Measurements from ENCODE around the gene EEF2K. TPM values are rescaled to one million over a fixed set of nuclear protein-coding genes. Genes with fewer than 3 reads are reported as not detected.

The EEF2K gene
- total and polyA plus RNA-seq, 2 of the 13 experiments (the other 11 are each of a cell fraction or from before 2014, with no cell fraction given), result 22.0 to 23.8 TPM

DNA sequence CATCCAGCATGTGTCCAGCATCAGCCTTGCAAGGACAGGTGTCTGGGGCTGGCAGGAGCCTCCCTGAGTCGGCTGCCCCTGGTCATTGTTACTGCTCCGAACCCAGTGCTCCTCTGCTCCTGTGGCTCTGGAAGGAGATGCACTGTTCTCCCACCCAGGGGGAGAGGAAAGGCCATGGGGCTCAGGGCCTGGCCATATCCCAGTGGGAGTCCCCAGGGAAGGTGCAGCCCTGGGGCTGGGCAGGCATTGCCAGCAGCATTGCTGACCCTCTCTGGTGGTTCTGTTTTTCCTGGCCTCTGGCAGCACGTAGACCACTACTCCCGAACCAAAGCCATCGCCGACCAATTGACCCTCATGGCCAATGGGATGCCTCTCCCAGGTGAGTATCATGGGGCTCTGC lies 34.1 kb upstream of the EEF2K start:
- H3K9me3 ChIP-seq (ENCODE audit: low read length), result no peaks in the 10 kb centered on the region
- intact Hi-C loops (cut with micrococcal nuclease; ENCODE audit: unreplicated experiment), result no loop called here
- WGBS (ENCODE audit: low lambda C conversion rate), result 79% methylated on average over 5 of the region's 6 CpGs
- BruUV-seq (replicated peaks), result no TSS peak
- no peak overlapping the region for H3K9ac ChIP-seq (ENCODE audit: insufficient read depth, low read depth, low read length)
- DNase-seq (ENCODE audit: low spot score) (no peak), FAIRE-seq (no peak), ATAC-seq (no peak; the same call in 2 of the 3 replicates)
- CTCF ChIA-PET (ENCODE audit: low intra/inter-chr PET ratio, low total read pairs), result no interaction called here
- TF ChIP-seq, protein P1, sequence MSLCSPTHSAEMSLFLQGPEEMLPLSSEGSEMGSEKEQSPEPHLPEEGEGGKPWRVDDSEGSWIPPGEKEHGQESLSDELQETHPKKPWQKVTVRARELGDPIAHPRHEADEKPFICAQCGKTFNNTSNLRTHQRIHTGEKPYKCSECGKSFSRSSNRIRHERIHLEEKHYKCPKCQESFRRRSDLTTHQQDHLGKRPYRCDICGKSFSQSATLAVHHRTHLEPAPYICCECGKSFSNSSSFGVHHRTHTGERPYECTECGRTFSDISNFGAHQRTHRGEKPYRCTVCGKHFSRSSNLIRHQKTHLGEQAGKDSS (CRISPR knock-in tag; IDR thresholded peaks at IDR 0.05; ENCODE audit: borderline replicate concordance, low read depth), result peak; percentile 55; the same call in 1 of the 2 replicates
- TF ChIP-seq LCORL (IDR thresholded peaks at IDR 0.05), result no peak
- TF ChIP-seq LCORL (CRISPR knock-in tag; IDR thresholded peaks at IDR 0.05), result no peak
- TF ChIP-seq, protein P2, sequence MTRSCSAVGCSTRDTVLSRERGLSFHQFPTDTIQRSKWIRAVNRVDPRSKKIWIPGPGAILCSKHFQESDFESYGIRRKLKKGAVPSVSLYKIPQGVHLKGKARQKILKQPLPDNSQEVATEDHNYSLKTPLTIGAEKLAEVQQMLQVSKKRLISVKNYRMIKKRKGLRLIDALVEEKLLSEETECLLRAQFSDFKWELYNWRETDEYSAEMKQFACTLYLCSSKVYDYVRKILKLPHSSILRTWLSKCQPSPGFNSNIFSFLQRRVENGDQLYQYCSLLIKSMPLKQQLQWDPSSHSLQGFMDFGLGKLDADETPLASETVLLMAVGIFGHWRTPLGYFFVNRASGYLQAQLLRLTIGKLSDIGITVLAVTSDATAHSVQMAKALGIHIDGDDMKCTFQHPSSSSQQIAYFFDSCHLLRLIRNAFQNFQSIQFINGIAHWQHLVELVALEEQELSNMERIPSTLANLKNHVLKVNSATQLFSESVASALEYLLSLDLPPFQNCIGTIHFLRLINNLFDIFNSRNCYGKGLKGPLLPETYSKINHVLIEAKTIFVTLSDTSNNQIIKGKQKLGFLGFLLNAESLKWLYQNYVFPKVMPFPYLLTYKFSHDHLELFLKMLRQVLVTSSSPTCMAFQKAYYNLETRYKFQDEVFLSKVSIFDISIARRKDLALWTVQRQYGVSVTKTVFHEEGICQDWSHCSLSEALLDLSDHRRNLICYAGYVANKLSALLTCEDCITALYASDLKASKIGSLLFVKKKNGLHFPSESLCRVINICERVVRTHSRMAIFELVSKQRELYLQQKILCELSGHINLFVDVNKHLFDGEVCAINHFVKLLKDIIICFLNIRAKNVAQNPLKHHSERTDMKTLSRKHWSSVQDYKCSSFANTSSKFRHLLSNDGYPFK (CRISPR knock-in tag; IDR thresholded peaks at IDR 0.05; ENCODE audit: borderline replicate concordance), result no peak
- peak; percentile 51; the same call in 1 of the 2 replicates for TF ChIP-seq ZNF768 (CRISPR knock-in tag; IDR thresholded peaks at IDR 0.05)
- 0 out of 2 replicates have a peak, but pooled peaks have one; percentile 14 for TF ChIP-seq RXRA (CRISPR knock-in tag; IDR thresholded peaks at IDR 0.05)
- TF ChIP-seq DNMT3B (CRISPR knock-in tag; conservative IDR thresholded peaks at IDR 0.05), result no peak
- no peak for TF ChIP-seq STAG1 (CRISPR knock-in tag; IDR thresholded peaks at IDR 0.05)
- no peak for TF ChIP-seq SAFB2 (CRISPR knock-in tag; IDR thresholded peaks at IDR 0.05; ENCODE audit: borderline replicate concordance, low read depth)
- TF ChIP-seq ZNF605 (CRISPR knock-in tag; IDR thresholded peaks at IDR 0.05), result no peak
- no peaks in the 10 kb centered on the region for H3K36me3 ChIP-seq (replicated peaks in 1 of 2; ENCODE audit: control insufficient read depth in 1 of 2, insufficient read depth in 2 of 2, low read length in 2 of 2)
- no peaks in the 10 kb centered on the region for H3K79me2 ChIP-seq (ENCODE audit: insufficient read depth, low read length)
- in situ Hi-C loops (cut with HindIII; ENCODE audit: extremely low pct_ligation_motif_present, low pct_unique_long_range_greater_than_20kb), result no loop called here
- H4K20me1 ChIP-seq (ENCODE audit: insufficient read depth, low read length), result no peaks in the 10 kb centered on the region
- H3K4me1 ChIP-seq (ENCODE audit: insufficient read depth, low read length), result peaks cover 19% of the 10 kb centered on the region
- no peak overlapping the region for H3K4me2 ChIP-seq (ENCODE audit: low read depth, low read length)
- no peak overlapping the region for H3K27ac ChIP-seq (ENCODE audit: extremely low read length, insufficient read depth, low read length)
- H3K27me3 ChIP-seq (ENCODE audit: control insufficient read depth in 1 of 2, insufficient read depth in 2 of 2, low read length in 2 of 2), result peaks cover 4 to 5% of the 10 kb centered on the region in 2 experiments; a peak in 2 of 5 replicates
- H3K4me3 ChIP-seq (replicated peaks in 1 of 3; ENCODE audit: insufficient read depth in 1 of 3, low read depth in 2 of 3, low read length in 3 of 3), result no peak overlapping the region
- POLR2A ChIA-PET, result no interaction called here
- H2AFZ ChIP-seq (ENCODE audit: low read length), result no peak overlapping the region

Data from HepG2 (cell line).